Fibroblast of lung (primary cell): ENCODE measurements around the gene COL4A2.

Source experiments
- CTCF ChIP-seq, 2 donors: IDR thresholded peaks in 1 of 2; conservative IDR thresholded peaks in 1 of 2; 1 replicate in 1 of 2; 2 replicates in 1 of 2; pipeline ENCODE4 v1.5.1; 2011 to 2012; ENCODE audit warnings: low read length in 2 of 2, control low read depth in 1 of 2, inconsistent platforms in 1 of 2, low read depth in 1 of 2, mild to moderate bottlenecking in 1 of 2
- EZH2 ChIP-seq: IDR thresholded peaks from 2 replicates; pipeline ENCODE4 v1.5.1; 2012; ENCODE audit warnings: low read length, control low read depth, mild to moderate bottlenecking; ENCODE audit errors: missing control alignments

- TF ChIP-seq CTCF (conservative IDR thresholded peaks at IDR 0.05 in 1 of 2, IDR thresholded peaks at IDR 0.05 in 1 of 2; ENCODE audit: low read depth in 1 of 2, low read length in 2 of 2), result no peak
- no peak for TF ChIP-seq EZH2
Measured at GRCh38 chr13:110474713-110475112, 167.6 kb downstream of the COL4A2 start.
